ENCODE data around the gene RASA4.
"Not testable (repeated sequence)": the region's sequence is repeated elsewhere in the genome, so short reads cannot be mapped to it uniquely, and the experiment has no call there.

RASA4 gene

DNA sequence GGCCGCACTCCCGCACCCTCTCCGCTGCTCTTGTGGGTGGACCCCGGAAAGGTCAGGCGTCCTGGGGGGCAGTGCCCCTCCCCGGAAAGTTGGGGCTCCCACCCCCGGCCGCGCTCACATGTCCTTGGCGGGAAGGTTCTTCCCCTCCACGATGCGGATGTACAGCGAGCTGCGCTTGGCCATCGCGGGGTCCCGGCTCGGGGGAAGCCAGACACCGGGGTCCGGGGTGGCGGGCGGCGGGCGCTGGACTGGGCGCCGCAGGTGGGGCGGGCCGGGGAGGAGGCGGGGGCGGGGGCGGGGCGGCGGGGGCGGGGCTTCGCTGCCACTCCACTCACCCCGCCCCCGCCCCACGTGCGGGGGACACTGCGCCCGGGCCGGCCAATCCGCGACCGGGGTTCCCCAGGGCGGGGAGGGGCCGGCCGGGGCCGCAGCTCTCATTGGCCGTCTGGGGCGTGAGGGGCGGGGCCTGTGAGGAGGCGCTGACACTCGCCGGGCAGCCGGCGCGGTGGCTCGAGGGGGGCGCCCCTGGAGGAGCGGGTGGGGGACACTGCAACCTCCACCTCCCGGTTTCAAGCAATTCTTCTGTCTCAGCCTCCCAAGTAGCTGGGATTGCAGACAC, at the start of gene RASA4:
RASA4 (minus strand) TSS at position 250 of the 619 bp plus-strand sequence; CDS start at position 183, 67 bp downstream.
- DNase-seq (ENCODE audit: extremely low spot score); CTCF ChIA-PET; POLR2A ChIA-PET: not testable (repeated sequence)

DNA sequence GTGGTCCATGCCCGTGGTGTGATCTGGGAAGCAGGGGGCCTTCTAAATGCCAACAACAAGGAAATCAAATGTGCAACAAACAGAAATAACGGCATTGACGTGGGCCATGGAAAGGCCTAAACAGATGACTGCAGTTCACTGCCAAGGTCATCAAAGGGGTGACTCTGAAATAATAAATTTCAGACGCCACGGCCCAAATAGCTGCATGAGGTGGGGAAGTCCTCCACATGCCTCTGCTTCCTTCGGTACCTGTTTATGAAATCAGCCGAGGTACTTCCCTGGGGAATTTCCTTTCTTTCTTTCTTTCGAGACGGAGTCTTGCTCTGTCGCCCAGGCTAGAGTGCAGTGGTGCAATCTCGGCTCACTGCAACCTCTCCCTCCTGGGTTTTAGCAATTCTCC, 48.2 kb upstream of the RASA4 start:
- CTCF ChIA-PET; DNase-seq (ENCODE audit: extremely low spot score); POLR2A ChIA-PET: not testable (repeated sequence)

DNA sequence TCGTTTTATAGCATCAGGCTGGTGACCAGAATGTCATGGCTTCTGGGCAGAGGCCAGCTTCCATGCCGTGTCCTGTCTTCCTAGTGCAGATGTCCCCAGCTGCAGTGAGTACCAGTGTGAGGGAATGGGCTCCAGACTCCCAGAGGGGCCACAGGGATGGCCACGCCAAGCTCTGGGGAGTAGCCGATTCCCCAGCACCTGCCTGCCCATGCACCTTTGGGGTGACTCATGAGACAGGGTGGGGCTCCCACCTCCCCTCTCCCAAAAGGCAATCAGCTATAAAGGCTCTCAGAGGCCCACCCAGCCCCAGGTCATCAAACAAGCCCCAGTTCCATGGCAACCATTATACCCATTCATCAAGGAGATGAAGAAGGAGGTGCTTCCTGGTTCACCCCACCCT, 33.4 kb upstream of the RASA4 start, which contains the start of gene SPDYE2B:
SPDYE2B (plus strand) TSS at position 396 of the 400 bp plus-strand sequence. CDS start 2,030 bp downstream, outside the sequence.
- POLR2A ChIA-PET; DNase-seq (ENCODE audit: extremely low spot score); CTCF ChIA-PET: not testable (repeated sequence)

DNA sequence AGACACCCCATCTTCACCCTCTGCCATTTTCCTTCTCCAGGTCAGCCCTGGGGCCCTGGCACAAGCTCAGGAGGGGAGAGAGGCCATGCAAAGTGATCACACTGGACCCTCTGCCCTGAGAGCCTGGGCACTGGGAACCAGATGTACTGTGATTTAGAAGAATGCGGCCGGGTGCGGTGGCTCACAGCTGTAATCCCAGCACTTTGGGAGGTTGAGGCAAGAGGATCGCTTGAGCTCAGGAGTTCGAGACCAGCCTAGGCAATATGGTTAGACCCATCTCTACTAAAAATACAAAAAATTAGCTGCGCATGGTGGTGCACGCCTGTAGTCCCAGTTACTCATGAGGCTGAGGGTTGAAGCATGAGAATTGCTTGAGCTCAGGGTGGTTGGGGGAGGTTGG, 31.3 kb upstream of the RASA4 start:
- POLR2A ChIA-PET; CTCF ChIA-PET; DNase-seq (ENCODE audit: extremely low spot score): not testable (repeated sequence)

DNA sequence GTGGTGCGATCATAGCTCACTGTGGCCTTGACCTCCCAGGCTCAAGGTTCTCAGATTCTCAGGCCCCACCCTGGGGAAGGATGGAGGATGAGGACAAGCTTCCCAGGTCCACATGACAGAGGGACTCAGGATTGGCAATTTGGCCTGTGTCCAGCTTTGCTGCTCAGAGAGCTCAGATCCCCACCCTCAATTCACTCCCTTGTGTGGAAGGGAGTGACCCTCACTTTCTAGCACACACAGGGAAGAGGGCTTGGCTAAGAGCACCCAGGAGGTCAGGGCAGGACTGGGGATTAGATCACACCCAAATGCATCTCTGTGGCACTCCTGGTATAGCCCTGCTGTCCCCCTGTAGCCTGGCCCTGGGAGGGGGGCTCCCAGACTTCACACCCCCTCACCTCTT, 26.8 kb upstream of the RASA4 start:
- CTCF ChIA-PET; DNase-seq (ENCODE audit: extremely low spot score); POLR2A ChIA-PET: not testable (repeated sequence)

DNA sequence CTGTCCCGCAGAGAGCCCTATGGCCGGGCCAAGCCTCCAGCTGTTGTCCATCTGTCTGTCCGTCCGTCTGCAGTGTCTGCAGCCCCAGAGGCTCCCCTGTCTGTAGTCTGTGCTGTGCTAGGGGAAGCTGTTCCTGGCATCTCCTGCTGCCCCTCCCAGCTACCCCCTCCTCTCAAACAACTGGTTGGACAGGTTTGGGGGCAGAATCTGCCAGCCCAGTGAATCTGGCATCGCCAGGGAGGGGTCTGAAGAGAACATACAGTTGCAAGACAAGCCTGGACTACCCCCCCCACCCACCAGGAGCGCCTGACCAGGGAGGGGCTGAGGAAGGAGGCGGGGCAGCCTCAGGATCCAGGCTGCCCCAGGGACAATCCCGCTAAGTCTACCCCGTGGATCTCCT, 26.1 kb upstream of the RASA4 start, which contains the start of gene UPK3BL1:
UPK3BL1 (minus strand) TSS at position 101 of the 400 bp plus-strand sequence; CDS start at position 51, 50 bp downstream.
- DNase-seq (ENCODE audit: extremely low spot score); CTCF ChIA-PET; POLR2A ChIA-PET: not testable (repeated sequence)

DNA sequence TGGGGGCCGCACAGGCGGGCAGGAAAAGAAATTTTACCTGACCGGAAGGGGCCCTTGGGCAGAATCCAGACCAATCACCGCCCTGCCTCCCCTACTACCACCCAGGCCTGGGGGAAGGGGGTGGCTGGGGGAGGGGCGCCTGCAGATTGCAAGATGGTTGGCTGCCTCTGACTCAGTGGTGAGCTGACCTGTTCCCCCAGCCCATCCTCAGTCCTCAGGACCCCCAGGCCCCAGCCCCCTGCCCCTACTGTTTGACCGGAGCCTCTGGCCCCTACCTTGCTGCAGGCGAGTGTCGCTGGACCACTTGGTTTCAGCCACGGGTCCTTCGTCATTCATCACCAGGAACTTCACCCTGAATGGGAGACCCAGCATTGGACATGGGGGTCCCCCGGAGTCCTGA, 22.3 kb upstream of the RASA4 start:
- CTCF ChIA-PET; POLR2A ChIA-PET; DNase-seq (ENCODE audit: extremely low spot score): not testable (repeated sequence)

DNA sequence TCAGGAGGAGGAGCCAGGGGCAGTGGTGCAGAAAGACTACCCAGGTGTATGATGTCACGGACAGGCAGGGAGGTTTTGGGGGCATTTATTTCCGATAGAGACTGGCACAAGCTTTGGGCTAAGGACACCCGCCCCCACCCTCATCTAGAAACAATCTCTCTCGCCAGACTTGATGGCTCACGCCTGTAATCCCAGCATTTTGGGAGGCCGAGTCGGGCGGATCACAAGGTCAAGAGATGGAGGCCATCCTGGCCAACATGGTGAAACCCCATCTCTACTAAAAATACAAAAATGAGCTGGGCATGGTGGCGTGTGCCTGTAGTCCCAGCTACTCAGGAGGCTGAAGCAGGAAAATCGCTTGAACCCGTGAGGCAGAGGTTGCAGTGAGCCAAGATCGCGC, 20.4 kb upstream of the RASA4 start:
- POLR2A ChIA-PET; CTCF ChIA-PET; DNase-seq (ENCODE audit: extremely low spot score): not testable (repeated sequence)

DNA sequence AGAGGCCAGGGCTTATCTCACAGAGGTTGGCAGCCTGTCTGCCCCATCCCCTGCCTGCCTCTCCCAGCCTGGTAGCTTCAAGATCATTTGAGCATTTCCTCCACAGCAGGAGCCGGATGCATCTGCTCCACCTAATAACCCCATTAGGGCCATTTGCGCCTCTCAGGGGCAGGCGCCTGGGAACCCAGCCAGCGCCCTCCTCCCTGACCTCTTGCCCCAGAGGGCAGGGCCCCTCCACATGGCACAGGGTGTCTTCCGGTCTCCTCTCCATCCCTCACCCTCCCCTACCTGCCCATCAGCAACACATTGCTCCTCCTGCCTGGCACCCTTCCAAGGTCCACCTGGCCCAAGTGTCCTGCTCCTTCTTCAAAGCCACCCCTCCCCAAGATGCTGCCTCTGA, 18.8 kb upstream of the RASA4 start:
- CTCF ChIA-PET; DNase-seq (ENCODE audit: extremely low spot score); POLR2A ChIA-PET: not testable (repeated sequence)

DNA sequence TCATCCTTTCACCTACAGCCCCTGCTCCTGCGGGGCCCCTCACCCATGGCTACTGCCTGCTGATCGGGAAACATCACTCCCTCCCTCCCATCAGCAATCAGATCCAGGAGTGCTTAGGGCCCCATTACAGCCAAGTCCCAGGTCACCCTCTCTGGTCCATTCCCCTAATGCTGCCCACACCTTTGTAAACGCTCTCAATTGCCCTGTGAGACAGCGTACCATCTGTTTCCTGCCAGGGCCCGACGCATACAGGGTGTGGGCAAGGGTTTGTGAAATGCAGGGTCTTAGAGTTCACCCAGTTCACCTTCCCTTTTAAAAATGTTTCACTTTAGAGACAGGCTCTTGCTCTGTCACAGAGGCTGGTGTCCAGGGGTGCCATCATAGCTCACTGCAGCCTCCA, 17.7 kb upstream of the RASA4 start:
- POLR2A ChIA-PET; DNase-seq (ENCODE audit: extremely low spot score): not testable (repeated sequence)

DNA sequence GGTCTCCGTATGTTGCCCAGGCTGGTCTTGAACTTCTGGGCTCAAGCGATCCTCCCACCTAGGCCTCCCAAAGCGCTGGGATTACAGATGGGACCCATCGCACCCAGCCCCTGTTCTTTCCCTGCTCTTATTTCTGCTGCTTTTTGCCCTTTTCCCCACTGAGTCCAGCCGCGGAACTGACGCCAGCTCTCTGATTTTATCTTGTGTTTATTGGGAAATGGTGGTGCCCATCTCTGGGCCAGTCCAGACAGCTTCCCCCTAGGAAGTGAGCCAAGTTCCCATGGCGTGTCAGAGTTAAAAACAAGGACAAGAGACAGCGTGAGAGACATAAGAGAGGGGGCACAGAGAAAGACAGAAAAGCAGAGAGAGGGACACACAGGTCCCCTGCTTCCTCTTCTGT, 14.1 kb upstream of the RASA4 start:
- POLR2A ChIA-PET; CTCF ChIA-PET; DNase-seq (ENCODE audit: extremely low spot score): not testable (repeated sequence)

More for the DNA sequence above, 17.7 kb upstream of the RASA4 start:
- CTCF ChIA-PET: not testable (repeated sequence)

DNA sequence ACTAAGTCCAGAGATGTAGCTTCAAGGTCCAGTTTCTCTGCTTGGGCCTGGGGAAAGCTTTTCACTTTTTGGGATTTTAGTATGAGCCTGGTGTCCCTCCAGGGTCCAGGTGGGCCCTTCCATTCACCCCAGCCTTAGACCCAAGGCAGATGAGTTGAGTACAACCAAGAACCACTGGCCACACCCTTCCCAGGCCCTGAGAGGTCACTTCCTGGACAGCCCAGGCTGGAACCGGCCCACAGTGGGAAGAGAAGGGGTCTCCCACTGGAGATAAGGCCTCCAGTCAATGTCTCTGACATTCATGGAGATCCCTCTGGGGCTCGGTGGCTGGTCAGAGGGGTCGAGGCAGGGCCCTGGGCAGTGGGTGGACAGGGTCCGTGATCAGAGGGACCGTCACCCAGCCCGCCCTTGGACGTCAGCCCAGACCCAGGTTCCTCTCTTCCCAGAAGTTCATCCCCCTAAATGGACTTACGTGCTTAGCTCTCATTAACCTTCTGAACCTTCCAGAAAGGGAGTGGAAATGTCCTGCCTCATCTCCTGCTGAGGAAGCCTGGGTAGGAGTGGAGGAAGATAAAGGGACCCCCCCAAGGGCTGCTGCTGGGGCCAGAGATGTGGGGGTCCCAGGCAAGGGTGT, 10.8 kb upstream of the RASA4 start:
- POLR2A ChIA-PET; CTCF ChIA-PET; DNase-seq (ENCODE audit: extremely low spot score): not testable (repeated sequence)

DNA sequence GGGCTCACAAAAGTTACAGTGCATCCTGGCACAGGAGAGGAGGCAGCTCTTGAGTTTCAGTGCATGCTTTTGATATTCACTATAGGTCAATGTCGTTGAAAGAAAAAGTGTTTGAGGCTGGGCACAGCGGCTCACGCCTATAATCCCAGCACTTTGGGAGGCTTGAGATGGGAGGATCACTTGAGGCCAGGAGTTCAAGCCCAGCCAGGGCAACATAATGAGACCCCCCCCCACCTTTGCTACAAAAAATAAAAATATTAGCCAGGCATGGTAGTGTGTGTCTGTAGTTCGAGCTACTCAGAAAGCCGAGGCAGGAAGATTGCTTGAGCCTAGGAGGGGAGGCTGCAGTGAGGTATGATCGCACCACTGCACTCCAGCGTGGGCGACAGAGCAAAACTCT, 1.6 kb upstream of the RASA4 start:
- CTCF ChIA-PET; DNase-seq (ENCODE audit: extremely low spot score); POLR2A ChIA-PET: not testable (repeated sequence)

DNA sequence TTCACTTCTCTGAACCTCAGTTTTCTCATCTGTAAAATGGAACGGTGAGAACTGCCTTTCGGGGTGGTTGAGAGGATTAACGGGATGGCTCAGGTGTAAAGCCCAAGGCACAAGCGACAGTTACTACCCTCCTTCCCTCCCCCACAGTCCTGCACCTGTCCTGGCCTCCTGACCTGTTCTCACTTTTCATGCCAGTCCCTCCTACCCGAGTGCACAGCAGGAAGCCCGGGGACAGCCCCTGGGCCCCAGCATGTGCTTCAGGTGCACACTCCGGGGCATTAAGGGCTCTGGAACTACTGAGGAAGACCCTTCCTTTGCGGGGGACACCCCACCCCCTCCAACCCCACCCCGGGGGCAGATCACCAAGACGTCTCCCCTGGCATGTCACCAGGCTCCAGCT, 626 bp downstream of the RASA4 start:
- CTCF ChIA-PET; DNase-seq (ENCODE audit: extremely low spot score); POLR2A ChIA-PET: not testable (repeated sequence)

DNA sequence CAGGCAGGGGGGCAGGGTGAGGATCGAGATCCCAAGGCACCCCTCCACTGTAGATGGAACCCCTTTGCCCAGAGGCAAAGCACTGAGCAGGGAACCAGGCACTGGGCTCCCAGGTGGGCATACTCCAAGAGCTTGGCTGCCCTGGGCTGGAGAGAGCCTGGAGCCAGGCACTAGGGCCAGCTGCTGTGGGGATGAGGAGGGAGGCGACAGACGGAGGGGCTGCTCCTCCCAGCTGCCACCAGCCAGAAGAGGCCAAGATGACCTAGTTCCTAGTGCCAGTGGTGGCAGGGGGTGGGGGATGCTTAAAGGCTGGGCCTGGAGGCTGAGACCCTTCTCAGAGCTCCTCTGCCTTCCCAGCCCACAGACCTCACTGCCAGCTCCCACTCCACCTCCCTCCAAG, 1.7 kb downstream of the RASA4 start:
- POLR2A ChIA-PET; DNase-seq (ENCODE audit: extremely low spot score); CTCF ChIA-PET: not testable (repeated sequence)

DNA sequence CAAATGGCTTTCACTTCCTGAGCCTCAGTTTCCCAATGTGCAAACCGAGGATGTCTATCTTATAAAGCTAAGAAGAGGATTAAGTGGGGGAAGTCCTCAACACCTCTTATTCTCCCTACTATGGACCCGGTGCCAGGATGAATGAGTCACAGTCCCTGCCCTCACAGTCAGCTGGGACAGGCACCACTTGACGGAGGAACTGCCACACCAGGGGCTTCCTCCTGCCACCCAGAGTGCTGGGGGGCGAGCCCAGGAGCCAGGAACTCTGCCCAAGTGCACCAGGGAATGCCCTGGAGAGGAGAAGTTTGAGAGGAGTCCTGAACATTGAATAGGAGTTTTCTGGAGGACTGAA, 2.2 kb downstream of the RASA4 start:
- DNase-seq (ENCODE audit: extremely low spot score); POLR2A ChIA-PET; CTCF ChIA-PET: not testable (repeated sequence)

DNA sequence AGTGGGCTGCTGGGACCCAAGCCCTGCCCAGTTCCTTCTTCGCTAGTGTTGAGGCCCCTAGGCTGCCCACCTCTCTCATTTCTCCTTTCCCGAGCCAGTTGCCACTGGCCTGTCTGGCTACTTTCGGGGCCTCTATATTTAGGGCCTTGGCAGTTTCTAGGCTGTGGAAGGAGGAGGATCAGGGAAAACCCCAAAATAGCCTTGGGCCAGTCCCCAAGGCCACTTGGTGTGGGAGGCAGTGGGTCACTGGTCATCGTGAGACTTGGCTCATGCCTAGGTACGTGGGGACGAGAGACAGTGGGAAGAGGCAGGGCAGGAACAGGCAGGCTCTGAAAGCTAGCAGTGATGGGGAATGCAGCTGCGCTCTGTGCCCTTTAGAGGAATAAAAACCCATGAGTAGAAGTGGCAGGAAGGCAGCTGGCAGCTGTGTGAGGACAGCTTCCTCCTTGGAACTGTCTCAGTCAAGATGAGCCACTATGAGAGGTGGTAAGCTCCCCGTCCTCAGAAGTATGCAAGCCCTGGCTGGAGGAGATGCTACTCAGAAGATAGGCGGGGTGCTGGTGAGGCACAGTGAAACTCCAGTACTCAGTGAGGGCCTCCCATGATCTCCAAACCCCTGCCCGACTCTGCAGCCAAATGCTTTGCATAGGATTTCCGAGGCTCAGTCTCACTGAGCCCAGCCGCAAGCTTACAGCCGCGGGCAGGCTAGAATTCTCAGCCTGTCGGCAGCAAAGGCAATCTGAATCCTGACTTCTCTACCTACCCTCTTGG, 2.8 kb downstream of the RASA4 start:
- DNase-seq (ENCODE audit: extremely low spot score); CTCF ChIA-PET; POLR2A ChIA-PET: not testable (repeated sequence)

DNA sequence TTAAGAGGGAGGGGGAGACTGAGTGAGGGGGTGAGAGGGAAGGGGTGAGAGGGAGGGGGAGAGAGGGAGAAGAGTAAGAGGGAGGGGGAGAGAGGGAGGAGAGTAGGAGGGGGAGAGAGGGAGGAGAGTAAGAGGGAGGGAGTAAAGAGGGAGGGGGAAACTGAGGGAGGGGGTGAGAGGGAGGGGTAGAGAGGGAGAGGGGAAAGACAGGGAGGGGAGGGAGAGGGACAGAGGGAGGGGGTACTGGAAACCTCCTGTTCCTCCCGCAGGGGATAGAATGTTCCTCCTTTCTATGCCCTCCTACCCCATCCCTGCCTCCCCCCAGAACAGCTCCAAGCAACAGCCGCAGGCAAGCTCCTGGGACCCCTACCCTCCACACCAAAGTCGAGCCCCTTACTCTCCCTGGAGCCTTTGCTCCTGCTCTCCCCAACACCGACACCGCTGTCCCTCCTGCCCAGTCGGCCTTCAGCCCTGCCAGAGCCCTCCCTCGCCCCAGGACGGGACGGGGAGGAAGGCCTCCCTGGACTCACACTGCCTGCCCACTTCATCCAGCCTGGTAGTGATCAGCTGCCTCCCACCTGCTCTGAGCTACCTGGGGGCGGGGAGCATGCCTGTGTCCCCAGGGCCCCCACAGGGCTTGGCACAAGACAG, 4.8 kb downstream of the RASA4 start:
- POLR2A ChIA-PET; DNase-seq (ENCODE audit: extremely low spot score); CTCF ChIA-PET: not testable (repeated sequence)

DNA sequence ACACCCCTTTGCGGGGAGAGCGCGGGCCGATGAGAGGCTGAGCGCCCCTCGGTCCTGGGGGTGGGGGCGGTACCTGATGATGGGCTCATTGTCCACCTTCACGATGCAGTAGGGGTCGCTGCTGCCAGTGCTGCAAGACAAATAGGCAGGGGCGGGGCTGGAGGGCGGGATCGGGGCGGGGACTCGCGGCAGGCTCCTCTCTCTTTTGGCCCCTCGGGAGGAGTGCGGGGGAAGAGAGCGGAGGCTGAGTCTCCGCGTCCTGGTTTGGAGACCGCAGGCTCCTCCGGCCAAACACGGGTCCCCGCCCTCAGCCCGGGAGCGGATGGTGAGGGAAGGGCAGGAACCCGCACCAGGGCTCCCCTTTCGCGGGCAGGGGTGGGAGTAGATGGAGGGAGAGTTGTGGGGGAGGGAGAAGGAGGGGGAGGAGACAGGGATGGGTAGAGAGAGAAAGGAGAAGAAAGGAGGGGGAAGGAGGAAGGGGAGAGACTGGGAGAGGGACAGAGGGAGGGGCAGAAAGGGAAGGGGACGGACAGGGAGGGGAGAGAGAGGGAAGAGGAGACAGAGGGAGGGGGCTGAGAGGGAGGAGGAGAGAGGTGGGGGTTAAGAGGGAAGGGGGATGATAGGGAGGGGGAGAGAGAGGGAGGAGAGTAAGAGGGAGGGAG, 5.4 kb downstream of the RASA4 start:
- CTCF ChIA-PET; POLR2A ChIA-PET; DNase-seq (ENCODE audit: extremely low spot score): not testable (repeated sequence)

Data from HEK293T (cell line).